HG02642 (cell line): ENCODE measurements around the gene NKAIN1.
"Not testable (repeated sequence)": the region's sequence is repeated elsewhere in the genome, so short reads cannot be mapped to it uniquely, and the experiment has no call there.

ENCODE experiments used
- ATAC-seq: cut with Tn5 transposase; IDR thresholded peaks from one replicate; pipeline ENCODE4 v1.9.1; 2021; ENCODE audit warnings: mild to moderate bottlenecking; ENCODE audit not compliant: unreplicated experiment, poor library complexity

The NKAIN1 gene

DNA sequence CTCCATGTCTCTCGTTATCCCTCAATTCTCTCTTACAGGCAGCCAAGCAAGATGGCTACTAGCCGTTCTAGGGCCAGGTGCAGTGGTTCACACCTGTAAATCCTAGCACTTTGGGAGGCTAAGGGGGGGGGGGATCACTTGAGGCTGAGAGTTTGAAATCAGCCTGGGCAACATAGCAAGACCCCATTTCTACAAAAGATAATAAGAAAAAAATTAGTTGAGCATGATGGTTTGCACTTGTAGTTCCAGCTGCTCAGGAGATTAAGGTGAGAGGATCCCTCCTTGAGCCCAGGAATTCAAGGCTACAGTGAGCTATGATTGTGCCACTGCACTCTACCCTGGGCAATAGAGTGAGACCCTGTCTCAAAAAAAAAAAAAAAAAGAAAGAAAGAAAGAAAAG is 80.4 kb downstream of the NKAIN1 start:
- no peak for ATAC-seq

GRCh38 chr1:31155216-31155806 is 84.4 kb downstream of the NKAIN1 start:
- peak; percentile 61 for ATAC-seq

DNA sequence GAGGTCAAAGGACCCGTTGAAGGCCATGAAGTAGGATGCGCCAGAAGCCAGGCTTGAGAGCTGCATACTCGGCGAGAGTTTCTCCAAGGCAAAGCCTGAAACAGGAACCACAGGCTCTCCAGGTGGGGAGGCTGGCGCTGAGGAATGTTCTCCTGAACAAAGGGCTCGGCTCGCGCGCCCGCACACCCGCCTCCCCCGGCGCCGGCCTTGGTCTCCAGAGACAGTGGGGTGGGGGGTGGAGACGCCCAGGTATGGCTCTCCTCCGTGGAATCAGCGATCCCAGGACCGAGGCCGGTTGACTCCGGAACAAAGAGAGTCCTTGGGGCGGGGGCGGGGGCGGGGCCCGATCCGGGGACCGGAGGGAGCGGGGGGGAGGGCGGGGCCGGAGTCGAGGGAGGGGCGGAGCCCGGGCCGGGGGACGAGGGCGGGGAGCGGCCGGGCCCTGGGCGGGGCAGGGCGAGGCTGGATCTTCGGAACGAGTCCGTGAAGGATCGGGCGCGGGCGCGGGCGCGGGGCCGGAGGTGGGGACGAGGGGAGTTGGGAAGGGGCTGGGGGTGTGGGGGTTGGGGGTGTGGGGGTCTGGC is 85.0 kb downstream of the NKAIN1 start:
- peak; percentile 22 for ATAC-seq

GRCh38 chr1:31154000-31154631 is 85.6 kb downstream of the NKAIN1 start:
- no peak for ATAC-seq

- no peak for ATAC-seq
Measured at GRCh38 chr1:31153423-31153822, 86.3 kb downstream of the NKAIN1 start.

- ATAC-seq = no peak
Measured at GRCh38 chr1:31152181-31152795, 87.4 kb downstream of the NKAIN1 start.

GRCh38 chr1:31151402-31151801 is 88.3 kb downstream of the NKAIN1 start:
- no peak for ATAC-seq

DNA sequence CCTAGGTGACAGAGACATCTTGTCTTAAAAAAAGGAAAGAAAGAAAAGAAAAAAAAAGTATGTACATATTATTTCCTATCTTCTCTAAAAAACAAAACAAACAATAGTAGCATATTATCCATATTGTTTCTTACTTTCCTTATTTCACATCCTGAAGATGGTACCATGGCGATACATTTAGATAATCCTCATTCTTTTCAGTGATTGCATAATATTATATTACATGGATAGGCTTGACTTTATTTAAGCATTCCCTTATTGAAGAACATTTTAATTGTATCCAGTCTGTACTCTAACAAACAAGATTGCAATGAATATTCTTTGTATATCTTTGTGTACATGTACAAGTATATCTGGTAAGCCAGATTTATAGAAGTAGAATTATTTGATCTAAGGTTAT is 91.3 kb downstream of the NKAIN1 start:
- no peak for ATAC-seq

- no peak for ATAC-seq
Measured at GRCh38 chr1:31145648-31146047, 94.0 kb downstream of the NKAIN1 start.

- no peak for ATAC-seq
Measured at GRCh38 chr1:31144442-31144841, 95.2 kb downstream of the NKAIN1 start.

- ATAC-seq = no peak
Measured at GRCh38 chr1:31143455-31143854, 96.2 kb downstream of the NKAIN1 start.

DNA sequence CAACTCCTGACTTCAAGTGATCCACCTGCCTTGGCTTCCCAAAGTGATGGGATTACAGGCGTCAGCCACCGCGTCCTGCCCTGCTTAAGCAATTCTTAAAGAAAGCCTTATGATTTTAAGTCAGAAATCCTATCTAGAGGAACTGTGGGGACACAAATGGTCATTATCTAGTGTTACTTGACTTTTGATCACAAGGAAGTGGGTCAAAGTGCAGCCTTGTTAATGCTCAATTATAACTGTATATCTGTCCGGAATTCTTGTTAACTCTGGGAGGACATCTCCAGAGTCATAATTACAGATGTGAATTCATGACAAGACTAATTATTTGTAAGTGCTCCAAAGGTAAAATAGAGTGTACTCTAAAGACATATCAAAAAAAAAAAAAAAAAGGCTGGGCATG is 97.3 kb downstream of the NKAIN1 start:
- ATAC-seq = no peak

- no peak for ATAC-seq
Measured at GRCh38 chr1:31140299-31140698, 99.4 kb downstream of the NKAIN1 start.

GRCh38 chr1:31138797-31139521 is 100.7 kb downstream of the NKAIN1 start:
- ATAC-seq = not testable (repeated sequence)

DNA sequence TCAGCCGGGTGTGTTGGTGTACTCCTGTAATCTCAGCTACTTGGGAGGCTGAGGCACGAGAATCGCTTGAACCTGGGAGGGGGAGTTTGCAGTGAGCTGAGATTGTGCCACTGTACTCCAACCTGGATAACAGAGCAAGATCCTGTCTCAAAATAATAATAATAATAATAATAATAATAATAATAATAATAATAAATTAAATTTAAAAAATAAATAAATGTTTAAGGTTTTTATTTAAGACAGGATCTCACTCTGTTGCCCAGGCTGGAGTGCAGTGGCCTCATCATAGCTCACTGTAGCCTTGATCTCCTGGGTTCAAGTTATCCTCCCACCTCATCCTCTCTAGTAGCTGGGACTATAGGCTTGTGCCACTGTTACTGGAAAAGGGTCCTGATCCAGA is 101.8 kb downstream of the NKAIN1 start:
- not testable (repeated sequence) for ATAC-seq

DNA sequence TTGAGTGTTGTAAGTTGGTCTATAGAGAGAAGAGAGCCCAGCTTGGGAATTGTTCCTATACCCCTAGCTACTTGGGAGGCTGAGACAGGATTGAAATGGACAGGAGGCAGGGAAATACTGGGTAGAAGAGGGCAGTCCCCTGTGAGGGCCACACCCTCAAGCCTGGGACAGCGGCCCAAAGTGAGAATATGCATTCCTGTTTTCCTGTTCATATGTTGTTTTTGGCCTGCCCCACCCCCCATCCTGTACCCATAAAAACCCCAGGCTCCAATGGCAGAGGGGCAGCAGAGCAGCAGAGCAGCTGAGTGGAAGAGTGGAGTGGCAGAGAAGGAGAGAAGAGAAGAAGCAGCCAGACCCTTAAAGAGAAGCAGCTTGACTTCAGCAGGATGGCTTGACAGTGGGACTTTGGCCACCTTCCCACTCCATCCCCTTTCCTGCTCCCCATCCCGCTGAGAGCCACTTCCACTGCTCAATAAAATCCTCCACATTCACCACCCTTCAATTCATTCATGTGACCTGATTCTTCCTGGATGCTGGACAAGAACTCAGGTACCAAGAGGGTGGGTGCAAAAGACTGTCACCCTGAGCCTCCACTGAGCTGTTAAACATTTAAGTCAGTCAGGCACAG is 103.6 kb downstream of the NKAIN1 start:
- ATAC-seq = no peak

DNA sequence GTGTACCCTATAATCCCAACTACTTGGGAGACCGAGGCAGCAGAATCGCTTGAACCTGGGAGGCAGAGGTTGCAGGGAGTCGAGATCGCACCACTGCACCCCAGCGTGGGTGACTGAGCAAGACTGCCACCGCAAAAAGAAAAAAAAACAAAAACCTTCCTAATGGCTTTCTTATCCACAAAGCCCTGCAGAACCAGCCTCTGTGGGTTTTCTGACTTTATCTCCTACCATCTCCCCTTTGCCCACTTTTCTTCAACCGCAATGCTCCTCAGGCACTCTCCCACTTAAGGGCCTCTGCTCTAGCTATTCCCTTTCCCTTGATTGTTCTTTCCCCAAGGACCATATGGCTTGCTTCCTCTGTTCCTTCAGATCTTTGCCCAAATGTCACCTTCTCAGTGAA is 106.3 kb downstream of the NKAIN1 start:
- ATAC-seq = no peak
